Middle frontal gyrus (tissue), 1 donor: ENCODE data around the gene TCP11L2.
"Not testable (repeated sequence)": the region's sequence is repeated elsewhere in the genome, so short reads cannot be mapped to it uniquely, and the experiment has no call there.

Source experiments
- DNase-seq: peaks from one replicate; pipeline ENCODE4 v3.0.0-alpha.2; 2015; ENCODE audit warnings: low spot score; ENCODE audit errors: extremely low spot score

The TCP11L2 gene

GRCh38 chr12:106307181-106307580 lies 4.6 kb downstream of the TCP11L2 start:
- DNase-seq: no peak

GRCh38 chr12:106308121-106308520 lies 5.6 kb downstream of the TCP11L2 start:
- DNase-seq: no peak

GRCh38 chr12:106308611-106309010 lies 6.1 kb downstream of the TCP11L2 start:
- no peak for DNase-seq

DNA sequence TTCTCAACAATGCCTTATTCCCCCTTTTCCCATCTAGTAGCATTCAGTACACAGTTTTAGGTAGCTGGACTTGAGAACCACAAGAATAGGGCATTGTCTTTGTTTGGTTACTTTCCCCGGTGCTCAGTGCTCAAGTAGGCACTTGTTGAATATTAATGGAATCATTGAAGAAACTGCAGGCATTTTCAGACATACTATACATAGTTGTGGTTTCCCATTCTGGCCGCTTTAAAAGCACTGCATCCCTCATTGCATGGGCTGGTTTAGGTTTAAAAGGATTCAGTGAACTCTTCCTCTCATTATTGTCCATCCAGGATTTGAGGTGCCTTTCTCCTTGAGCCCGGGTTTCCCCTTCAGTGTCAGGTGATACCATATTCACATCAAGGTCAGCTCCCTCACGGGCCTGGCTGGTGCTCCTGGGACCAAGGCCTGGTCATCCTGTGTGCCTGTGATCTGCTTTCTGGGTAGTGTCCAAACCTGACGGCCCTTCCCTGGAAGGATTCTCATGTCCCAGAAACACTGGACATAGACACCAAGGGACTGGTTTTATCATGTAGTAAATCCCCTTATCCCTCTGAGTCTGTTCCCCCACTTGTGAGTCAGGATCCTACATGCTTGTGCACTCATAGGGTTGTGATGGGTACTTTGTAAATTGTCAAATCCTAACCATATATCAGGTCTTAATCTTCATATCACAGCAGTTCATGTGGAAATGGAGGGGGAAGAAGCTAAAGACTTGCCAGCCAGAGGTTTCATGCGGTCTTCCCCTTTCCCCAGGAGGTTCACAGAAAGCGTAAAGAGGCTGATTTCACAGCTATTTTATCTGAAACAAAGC lies 7.4 kb downstream of the TCP11L2 start:
- DNase-seq: no peak

GRCh38 chr12:106310687-106311086 lies 8.2 kb downstream of the TCP11L2 start:
- DNase-seq: no peak

- no peak for DNase-seq
Observed at GRCh38 chr12:106311139-106311538, 8.6 kb downstream of the TCP11L2 start.

DNA sequence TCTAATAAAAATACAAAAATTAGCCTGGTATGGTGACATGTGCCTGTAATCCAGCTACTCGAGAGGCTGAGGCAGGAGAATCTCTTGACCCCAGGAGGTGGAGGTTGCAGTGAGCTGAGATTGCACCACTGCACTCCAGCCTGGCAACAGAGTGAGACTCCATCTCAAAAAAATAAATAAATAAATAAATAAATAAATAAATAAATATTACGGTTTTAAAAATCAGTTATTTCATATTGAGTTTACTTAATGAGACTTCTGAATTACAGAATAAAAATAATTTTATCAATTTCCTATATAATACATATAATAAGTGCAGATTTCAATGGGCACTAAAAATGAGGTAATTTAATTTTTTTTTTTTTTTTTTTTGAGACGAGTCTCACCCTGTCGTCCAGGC lies 10.9 kb downstream of the TCP11L2 start:
- DNase-seq: not testable (repeated sequence)

GRCh38 chr12:106315523-106315922 lies 13.0 kb downstream of the TCP11L2 start:
- no peak for DNase-seq

DNA sequence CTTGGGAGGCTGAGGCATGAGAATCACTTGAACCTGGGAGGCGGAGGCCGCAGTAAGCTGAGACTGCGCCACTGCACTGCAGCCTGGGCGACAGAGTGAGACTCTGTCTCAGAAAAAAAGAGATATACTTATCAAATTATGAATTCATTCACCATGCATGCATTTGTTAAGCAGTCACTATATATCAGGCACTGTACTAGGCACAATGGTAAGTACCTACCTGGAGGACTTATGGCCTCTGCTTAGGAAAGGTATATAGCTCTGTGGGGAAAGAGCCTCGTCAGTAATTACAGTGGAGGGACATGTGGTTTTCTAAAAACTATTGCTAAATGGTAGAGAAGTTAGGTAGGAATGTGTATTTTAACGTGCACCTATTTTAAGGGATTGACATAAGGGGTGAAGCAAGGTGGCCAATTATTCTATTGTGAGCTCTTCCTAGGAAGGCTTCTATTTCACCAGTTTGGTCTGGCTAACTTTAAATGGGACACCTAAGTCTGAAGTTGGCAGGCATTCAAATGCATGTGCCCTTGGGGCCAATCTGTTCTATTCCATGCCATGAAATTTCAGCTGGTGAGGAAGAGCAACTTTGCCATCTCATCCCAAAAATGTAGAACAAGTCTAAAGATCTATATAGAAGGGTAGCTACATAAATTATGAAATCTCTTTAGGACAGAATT lies 15.0 kb downstream of the TCP11L2 start:
- DNase-seq: no peak

- DNase-seq: no peak
Observed at GRCh38 chr12:106321139-106321850, 18.8 kb downstream of the TCP11L2 start.

DNA sequence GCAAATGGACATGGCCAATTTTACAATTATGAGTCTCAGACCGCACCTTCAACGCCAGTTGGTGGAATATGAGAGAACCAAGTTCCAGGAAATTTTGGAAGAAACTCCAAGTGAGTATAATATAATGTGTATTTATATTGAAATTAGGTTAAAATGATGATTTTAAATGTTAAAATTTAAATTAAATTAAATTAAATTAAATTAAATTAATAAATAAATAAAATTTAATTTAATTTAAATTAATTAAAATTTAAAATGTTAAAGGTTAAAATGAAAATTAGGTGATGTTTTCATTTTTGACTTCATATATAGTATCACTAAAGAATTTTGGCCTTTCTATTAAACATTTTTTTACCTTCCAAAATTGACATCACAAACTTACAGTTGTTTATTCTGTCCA lies 21.0 kb downstream of the TCP11L2 start:
- no peak for DNase-seq

- DNase-seq: no peak
Observed at GRCh38 chr12:106327309-106327869, 24.9 kb downstream of the TCP11L2 start.

GRCh38 chr12:106328735-106329134 lies 26.2 kb downstream of the TCP11L2 start:
- no peak for DNase-seq

- DNase-seq: no peak
Observed at GRCh38 chr12:106329231-106329982, 26.9 kb downstream of the TCP11L2 start.

DNA sequence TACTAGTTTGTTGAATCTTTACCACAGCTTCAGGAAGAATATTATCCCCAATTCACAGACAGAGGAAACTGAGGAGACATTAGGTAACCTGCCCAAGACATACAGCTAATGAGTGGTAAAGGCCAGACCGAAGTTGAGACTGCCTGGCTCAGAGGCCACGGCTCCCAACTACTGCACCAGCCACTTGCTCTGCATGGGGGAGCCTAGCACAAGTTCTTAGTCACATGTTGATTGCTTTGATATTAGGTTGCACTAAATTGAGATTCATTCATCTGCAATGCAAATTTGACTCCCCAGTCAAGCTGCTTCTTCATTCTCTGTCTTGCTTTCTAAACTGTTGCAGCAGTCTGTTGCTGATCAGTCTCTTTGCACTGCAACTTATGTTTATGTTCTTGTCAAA lies 29.1 kb downstream of the TCP11L2 start:
- no peak for DNase-seq

DNA sequence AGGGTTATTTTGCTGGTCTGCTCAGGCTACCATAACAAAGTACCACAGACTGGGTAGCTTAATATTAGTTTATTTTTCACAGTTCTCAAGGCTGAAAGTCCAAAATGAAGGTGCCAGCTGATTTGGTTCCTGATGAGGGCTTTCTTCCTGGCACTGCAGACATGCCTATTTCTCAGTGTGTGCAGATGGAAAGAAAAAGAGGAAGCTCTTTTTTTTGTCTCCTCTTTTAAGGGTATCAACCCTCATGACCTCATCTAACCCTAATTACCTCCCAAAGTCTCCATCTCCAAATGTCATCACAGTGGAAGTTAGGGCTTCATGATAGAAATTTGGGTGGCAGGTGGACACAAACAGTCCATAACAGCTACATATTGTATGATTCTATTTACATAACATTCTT lies 30.0 kb downstream of the TCP11L2 start:
- DNase-seq: no peak

- no peak for DNase-seq
Observed at GRCh38 chr12:106333010-106333409, 30.5 kb downstream of the TCP11L2 start.

DNA sequence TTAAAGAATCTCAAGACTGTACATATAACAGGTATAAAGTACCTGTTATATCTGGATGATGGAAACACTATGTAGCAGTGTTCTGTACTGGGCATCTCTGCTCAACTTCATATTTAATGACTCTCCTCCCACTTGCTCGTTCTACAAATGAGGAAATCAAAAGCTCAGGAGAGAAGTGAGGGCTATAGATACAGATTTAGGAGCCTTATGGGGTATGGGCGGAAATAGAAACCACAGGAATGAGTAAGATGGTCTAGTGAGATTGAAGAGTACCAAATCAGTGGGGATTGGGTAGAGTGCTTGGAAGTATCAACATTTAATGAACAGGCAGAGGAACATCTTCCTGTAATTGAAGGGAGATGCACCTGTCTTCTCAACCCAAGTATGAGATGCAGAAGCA lies 31.2 kb downstream of the TCP11L2 start:
- DNase-seq: no peak

- no peak for DNase-seq
Observed at GRCh38 chr12:106341086-106341877, 38.7 kb downstream of the TCP11L2 start.
